Gastrocnemius medialis (tissue), 4 donors: ENCODE measurements around the gene BACH1.

Experiments
- CTCF ChIP-seq, 5 experiments: fragments of 450-650 bp in 3 of 5; fragments of 200-600 bp in 2 of 5; sonication (generic) in 2 of 5; IDR thresholded peaks in 4 of 5; conservative IDR thresholded peaks in 1 of 5; 1 replicate in 4 of 5; 2 replicates in 1 of 5; pipeline ENCODE4 v1.5.1; 2016 to 2019; ENCODE audit warnings: antibody characterized with exemption in 5 of 5, mild to moderate bottlenecking in 3 of 5, moderate library complexity in 3 of 5
- POLR2A ChIP-seq, 2 donors: fragments of 450-650 bp; IDR thresholded peaks; one replicate each; pipeline ENCODE4 v1.6.1; 2017; ENCODE audit warnings: antibody characterized with exemption in 2 of 2, mild to moderate bottlenecking in 2 of 2, moderate library complexity in 2 of 2

GRCh38 chr21:29351691-29352090 is 53.0 kb downstream of the BACH1 start:
- TF ChIP-seq CTCF (IDR thresholded peaks at IDR 0.05 in 4 of 5, conservative IDR thresholded peaks at IDR 0.05 in 1 of 5), result no peak
- TF ChIP-seq POLR2A (IDR thresholded peaks at IDR 0.05), result no peak
